ENCODE results near the gene PFKFB4.

PFKFB4 gene

DNA sequence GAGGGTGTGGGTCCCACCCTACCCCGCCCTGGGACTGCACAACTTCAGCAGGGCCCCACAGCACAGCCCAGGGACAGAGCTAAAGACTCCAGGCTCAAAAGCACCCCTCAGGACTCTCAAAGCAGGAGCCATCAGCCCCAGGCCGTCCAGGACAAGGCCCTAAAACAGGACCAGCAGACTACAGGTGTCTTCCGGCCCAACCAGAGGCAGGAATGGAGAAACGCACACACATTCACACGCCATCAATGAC lies 84.0 kb downstream of the PFKFB4 start:
- DNase-seq (ENCODE audit: low read depth): no peak
- TF ChIP-seq, protein P1, sequence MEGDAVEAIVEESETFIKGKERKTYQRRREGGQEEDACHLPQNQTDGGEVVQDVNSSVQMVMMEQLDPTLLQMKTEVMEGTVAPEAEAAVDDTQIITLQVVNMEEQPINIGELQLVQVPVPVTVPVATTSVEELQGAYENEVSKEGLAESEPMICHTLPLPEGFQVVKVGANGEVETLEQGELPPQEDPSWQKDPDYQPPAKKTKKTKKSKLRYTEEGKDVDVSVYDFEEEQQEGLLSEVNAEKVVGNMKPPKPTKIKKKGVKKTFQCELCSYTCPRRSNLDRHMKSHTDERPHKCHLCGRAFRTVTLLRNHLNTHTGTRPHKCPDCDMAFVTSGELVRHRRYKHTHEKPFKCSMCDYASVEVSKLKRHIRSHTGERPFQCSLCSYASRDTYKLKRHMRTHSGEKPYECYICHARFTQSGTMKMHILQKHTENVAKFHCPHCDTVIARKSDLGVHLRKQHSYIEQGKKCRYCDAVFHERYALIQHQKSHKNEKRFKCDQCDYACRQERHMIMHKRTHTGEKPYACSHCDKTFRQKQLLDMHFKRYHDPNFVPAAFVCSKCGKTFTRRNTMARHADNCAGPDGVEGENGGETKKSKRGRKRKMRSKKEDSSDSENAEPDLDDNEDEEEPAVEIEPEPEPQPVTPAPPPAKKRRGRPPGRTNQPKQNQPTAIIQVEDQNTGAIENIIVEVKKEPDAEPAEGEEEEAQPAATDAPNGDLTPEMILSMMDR (IDR thresholded peaks at IDR 0.05; ENCODE audit: control insufficient read depth, extremely low read depth, insufficient read depth): no peak
- peak overlapping the region; percentile 87 for H3K4me3 ChIP-seq (ENCODE audit: low read depth, low read length)

GRCh38 chr3:48470286-48470685 lies 86.3 kb downstream of the PFKFB4 start:
- no peak overlapping the region for H3K4me3 ChIP-seq (ENCODE audit: low read depth, low read length)
- no peak for DNase-seq (ENCODE audit: low read depth)
- TF ChIP-seq, protein P1 (IDR thresholded peaks at IDR 0.05; ENCODE audit: control insufficient read depth, extremely low read depth, insufficient read depth): no peak

DNA sequence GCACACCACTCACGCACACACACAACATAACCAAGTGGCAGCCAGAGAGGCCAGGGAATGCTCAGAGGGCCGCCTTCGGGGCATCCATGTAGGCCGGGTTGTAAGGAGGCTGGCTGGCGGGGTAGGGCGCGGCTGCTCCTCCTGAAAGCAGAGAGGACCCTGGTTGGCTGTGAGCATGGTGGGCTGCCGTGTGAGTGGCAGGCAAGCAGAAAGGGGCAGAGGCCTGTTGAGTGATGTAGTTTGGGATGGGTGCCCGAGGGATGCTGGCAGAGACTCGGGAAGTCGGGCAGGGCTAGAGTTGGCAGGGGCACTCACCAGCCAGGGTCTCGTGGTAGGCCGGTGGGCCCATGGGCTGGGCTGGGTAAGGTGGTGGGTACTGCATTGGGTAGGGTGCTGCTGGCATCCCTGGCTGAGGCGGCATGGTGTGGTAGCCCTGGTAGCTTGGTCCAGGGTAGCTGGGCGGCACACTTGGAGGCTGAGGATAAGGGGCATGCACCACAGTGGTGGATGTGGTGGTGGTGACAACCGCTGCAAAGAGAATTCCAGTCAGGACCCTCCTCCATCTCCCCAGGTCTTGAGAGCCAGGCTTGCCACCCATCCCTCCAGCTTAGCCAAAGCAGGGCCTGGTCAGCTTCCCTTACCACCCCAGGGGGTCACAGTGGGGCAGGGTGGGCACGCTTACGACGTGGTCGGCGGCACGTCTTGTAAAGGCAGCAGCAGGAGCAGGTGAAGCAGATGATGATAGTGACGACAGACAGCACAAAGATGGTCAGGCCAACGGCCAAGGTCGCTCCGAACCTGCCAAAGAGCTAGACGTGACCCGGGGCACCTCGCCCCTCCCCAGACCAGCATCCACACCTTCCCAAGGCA lies 87.3 kb downstream of the PFKFB4 start:
- no peak overlapping the region for H3K4me3 ChIP-seq (ENCODE audit: low read depth, low read length)
- TF ChIP-seq, protein P1 (IDR thresholded peaks at IDR 0.05; ENCODE audit: control insufficient read depth, extremely low read depth, insufficient read depth): no peak
- no peak for DNase-seq (ENCODE audit: low read depth)

DNA sequence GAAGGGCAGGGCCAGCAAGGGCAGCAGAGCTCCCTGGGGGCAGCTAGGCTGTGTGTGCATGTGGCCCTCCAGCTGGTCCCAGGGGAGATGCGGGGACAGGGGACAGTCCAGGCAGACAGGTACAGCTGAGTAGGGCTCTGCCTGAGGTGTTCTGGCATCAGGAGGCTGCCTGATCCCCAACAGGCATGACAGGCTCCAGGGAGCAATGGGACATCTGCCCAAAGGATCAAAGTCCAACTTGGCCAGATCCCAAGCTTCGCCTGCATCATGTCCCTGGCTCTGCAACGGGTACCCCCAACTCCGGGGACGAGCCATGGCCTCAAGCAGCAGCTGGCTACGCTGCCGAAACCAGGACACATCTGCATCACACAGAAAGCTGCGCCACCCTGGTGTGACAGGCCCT lies 88.3 kb downstream of the PFKFB4 start:
- H3K4me3 ChIP-seq (ENCODE audit: low read depth, low read length): no peak overlapping the region
- DNase-seq (ENCODE audit: low read depth): no peak
- TF ChIP-seq, protein P1 (IDR thresholded peaks at IDR 0.05; ENCODE audit: control insufficient read depth, extremely low read depth, insufficient read depth): no peak
